ENCODE data around the gene DYNLL2.

DNA sequence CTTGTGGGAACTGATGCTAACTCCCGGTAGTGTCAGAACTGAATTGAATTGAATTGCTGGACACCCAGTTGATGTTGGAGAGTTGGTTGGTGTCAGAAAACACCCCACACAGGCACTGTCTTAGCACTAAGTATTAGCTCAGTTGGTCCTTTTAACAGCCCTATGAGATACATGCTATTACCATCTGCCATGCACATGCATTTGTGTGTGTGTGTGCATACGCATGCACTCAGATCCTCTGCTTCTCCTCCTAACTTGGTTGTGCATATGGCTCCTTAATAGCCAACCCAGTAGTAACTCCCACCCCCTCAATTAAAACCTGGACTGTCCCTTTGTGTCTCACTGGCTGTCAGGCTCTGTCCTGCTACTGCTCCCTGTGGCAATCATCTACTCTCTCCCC is 32.3 kb upstream of the DYNLL2 start:
- TF ChIP-seq, protein P1, sequence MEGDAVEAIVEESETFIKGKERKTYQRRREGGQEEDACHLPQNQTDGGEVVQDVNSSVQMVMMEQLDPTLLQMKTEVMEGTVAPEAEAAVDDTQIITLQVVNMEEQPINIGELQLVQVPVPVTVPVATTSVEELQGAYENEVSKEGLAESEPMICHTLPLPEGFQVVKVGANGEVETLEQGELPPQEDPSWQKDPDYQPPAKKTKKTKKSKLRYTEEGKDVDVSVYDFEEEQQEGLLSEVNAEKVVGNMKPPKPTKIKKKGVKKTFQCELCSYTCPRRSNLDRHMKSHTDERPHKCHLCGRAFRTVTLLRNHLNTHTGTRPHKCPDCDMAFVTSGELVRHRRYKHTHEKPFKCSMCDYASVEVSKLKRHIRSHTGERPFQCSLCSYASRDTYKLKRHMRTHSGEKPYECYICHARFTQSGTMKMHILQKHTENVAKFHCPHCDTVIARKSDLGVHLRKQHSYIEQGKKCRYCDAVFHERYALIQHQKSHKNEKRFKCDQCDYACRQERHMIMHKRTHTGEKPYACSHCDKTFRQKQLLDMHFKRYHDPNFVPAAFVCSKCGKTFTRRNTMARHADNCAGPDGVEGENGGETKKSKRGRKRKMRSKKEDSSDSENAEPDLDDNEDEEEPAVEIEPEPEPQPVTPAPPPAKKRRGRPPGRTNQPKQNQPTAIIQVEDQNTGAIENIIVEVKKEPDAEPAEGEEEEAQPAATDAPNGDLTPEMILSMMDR (IDR thresholded peaks at IDR 0.05): no peak
- TF ChIP-seq POLR2A (IDR thresholded peaks at IDR 0.05): no peak

All from esophagus squamous epithelium (tissue), 4 donors.